Stimulated activated CD4-positive, alpha-beta T cell treated with anti-CD3 and anti-CD28 coated beads, Interleukin-2, amount 100 ng/mL, for 24 hours (primary cell): ENCODE measurements around the gene CLSTN2.

Experiments used
- DNase-seq, 2 donors: peaks; one replicate each; pipeline ENCODE4 v3.0.0-alpha.2; 2020

The CLSTN2 gene

GRCh38 chr3:140529096-140529495 is 594.1 kb downstream of the CLSTN2 start:
- no peak for DNase-seq

DNA sequence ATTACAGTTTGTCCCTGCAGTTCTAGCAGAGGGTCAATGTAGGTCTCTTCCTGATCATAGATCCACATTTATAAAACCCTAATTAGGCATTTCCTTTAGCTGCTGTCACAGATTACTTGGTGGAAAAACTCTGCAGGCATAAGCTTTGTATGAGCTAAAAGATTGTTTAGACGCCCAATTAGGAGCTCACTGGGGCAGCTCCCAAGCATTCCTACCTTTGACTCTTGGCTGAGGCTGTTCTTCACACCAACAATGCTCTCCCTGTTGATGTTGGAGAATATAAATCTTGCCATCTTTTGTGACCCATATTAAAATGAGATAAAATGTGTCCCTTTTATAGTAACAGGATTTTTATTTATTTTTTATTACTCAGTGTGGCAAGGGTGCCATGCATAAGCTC is 594.6 kb downstream of the CLSTN2 start:
- DNase-seq = no peak

- DNase-seq = no peak
Observed at GRCh38 chr3:140530131-140530530, 595.1 kb downstream of the CLSTN2 start.

- DNase-seq = no peak
Observed at GRCh38 chr3:140530603-140531002, 595.6 kb downstream of the CLSTN2 start.

GRCh38 chr3:140532793-140533330 is 597.9 kb downstream of the CLSTN2 start:
- no peak for DNase-seq

- DNase-seq = no peak
Observed at GRCh38 chr3:140536926-140537726, 602.1 kb downstream of the CLSTN2 start.

GRCh38 chr3:140537727-140538082 is 602.7 kb downstream of the CLSTN2 start:
- DNase-seq = no peak

GRCh38 chr3:140540262-140540661 is 605.3 kb downstream of the CLSTN2 start:
- no peak for DNase-seq

DNA sequence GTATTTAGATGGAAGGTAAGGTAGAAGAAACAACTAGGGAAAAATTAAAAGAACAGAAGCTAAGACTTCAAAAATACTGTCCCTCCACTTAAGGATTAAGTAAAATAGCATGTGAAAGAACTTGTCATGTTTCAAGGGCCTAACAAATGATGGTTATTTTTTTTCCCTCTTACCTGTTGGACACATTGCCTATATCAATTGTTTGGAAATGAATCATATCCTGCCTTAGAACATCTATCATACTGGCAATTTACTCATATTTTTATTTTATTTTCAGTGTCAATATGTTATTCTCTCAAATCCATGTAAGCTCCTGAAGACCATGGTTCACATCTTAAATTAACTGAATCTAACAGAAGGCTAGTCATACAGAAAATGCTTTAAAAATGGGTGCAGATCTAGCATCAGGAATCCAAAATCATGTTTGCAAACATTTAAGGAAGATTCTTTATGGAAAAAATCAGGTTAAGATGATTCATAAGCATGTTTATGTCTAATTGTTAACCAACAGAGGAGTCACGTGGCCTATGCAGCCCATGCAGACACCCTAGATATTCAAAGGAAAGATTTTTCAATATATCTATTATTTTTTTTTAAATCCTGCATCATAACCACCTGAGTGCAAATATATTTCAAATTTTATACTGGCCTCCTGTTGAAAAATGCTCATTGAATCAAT is 607.1 kb downstream of the CLSTN2 start:
- no peak for DNase-seq

GRCh38 chr3:140545197-140545596 is 610.2 kb downstream of the CLSTN2 start:
- no peak for DNase-seq

- no peak for DNase-seq
Observed at GRCh38 chr3:140545756-140546155, 610.8 kb downstream of the CLSTN2 start.

DNA sequence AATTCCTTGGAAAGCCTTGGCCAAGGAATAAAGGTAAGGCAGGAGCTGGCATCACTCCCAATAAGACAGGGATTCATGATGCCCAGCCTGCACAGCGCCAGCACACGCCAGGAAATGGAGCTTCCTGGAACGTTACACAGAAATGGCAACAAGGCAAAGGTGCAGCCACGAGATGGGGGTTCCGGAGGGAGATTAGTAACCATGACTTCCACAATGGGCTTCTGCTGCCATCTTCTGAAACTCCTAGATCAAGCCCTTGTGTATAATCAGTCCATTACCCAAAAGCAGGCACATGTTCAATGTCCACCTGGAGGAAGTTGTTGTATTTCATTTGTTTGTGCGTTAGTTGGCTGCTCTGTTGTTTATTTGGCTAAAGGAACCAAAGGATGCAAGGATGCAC is 611.7 kb downstream of the CLSTN2 start:
- DNase-seq = no peak

DNA sequence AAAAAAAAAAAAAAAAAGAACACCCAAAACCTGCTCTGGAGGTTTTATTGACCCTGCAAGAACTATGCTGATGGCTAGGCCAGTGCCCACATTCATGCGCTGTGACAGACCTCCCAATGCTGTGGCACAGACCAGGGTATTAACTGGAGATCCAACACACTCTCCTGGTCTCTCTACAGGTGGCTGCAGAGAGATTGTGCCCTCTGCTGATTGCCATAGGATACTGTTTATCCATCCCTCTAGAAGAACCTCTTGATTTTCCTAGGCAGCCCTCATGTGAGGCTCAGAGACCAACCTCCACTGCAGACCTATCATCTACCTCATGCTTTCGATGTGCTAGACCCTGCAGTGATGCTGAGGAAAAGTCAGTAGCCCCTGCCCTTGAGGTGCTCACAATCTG is 617.4 kb downstream of the CLSTN2 start:
- DNase-seq = no peak

DNA sequence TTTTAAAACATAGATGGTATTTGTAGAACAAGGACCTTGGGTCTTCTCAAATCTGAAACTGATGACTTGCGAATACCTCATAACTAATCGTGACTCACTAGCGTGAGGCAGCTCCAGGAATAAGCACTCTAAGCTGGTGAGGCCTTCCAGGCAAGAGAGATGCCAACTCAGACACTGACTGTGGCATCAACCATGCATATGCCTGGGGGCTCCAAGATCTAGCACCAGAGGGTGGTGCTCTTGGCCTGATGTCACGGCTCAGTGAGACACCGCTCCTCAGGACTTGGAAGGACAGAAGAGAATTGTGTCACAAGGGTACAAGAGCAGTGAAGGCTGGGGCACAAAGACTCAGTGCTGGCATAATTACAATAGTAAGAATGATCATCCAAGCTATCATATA is 617.9 kb downstream of the CLSTN2 start:
- DNase-seq = no peak

DNA sequence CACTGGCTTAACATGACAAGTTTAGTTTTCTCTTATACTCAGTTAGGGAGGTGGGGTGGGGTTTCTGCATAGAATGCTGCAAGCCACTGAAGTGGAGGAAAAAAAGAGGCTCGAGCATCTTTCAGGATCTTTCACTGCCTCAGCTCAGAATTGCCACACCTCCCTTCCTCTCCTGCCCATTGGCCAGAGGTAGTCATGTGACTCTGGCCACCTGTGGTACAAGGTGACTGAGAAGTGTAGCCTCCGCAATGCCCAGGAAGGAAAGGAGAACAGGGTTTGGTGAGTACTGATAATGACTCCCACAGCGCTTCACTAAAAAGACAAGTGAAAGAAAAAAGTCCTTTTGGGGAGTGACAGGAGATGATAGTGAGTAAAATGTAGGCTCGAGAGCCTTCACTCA is 618.6 kb downstream of the CLSTN2 start:
- DNase-seq = no peak

DNA sequence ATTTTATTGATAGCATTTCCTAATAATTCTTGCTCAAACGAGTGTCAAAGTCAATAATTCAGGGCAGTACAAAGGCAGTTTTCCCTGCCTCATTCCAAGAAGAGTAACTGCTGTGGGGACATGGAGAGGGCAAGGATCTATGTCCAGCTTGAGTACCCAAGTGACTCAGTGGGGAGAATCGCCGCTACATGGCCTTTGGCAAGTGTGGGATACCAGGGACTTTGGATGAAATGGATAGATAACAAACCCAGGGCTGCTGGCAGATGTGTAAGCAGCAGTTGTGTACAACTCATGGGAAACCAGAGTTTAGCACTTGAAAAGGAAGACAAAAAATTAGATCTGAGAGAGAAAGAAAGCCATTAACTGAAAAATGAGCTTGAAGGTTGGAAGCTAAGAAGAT is 620.7 kb downstream of the CLSTN2 start:
- DNase-seq = no peak

GRCh38 chr3:140557476-140557875 is 622.5 kb downstream of the CLSTN2 start:
- no peak for DNase-seq

GRCh38 chr3:140559546-140559945 is 624.6 kb downstream of the CLSTN2 start:
- DNase-seq = no peak

DNA sequence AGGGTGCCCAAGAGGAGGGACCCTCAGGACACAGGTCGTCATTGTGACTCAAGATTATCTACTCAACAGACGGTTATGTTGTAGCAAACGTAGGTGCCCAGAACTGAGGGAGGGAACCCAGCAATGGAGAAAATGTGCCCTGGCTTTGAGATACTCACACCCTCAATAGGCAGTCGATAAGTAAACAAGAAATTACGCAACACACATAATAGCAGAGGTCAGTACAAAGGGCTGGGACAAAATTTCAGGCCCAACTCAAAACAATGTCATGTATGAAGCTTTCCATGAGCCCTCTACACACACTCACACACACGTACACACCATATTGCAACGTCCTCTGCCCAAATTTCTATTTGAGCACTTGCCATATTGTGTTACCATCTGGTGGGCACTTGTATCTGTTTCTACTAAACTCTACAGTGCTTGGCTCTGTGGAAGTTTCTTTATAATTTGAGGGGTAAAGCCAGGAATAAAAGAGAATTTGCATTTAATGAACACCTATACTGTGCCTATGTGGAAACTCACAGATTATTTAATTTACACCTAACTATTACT is 628.3 kb downstream of the CLSTN2 start:
- no peak for DNase-seq

DNA sequence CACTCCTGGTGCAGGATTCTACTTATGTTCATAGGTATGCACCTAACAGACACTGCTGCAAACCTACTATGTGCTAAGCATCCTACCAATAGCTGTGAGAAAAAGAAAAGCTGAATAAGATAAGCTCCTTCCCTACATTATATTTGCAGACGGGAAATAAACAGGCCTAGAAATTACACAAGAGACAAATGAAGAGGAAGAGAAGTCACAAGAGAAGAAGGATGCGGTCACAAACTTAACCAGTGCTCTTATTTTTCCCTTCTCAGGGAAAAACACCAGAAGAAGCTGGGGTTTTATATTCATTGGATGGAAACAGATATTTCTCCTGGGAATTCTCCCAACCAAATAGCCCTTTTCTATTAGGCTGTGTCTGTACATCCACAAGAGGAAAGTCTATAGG is 633.1 kb downstream of the CLSTN2 start:
- no peak for DNase-seq

DNA sequence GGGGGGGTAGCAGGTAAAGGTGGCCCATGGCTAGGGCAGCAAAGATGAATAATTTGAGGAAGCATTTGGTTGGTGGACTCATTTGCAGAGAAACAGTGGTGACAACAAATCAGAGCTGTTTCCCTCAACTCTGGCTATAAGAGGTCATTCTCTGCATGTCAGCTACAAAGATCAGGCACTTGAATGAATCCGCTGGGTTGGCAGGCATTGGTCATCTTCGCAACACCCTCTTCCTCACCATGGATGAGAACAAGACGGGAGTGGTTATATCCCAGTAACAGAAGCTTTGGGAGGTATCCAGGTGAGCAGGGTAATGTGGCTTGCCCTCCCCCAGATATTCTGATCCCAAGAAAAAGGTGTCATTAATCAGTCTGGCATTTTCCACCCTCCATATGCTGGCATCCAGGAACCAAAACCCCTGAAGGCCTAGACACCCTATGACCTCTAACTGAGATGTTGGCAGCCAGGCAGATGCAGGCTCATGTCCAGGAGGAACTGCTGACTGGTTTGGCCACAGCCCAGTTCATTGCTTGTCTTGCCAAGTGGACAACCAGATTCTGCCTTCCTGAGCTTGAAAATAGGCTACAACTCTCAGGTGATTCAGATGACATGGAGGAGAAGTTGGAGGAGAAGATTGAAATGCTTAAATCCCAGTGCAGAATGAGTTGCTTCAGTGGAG is 634.0 kb downstream of the CLSTN2 start:
- DNase-seq = no peak

DNA sequence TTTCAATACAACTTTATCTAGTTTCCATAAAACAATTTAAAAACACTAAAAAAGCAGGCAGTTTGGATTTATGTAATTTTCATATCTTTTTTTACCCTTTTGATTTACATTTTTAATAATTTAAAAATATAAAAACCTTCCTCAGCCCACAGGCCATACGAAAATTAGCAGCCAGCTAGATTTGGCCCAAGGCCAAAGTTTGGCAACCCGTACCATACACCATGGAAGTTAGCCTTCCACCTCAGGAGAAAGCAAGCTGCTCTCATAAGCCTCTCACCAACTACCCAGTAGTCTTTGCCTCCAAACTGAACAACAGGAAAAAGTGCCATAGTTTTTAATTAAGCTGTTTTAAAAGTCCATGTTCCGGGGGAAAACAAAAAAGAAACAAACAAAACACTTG is 635.6 kb downstream of the CLSTN2 start:
- DNase-seq = no peak

DNA sequence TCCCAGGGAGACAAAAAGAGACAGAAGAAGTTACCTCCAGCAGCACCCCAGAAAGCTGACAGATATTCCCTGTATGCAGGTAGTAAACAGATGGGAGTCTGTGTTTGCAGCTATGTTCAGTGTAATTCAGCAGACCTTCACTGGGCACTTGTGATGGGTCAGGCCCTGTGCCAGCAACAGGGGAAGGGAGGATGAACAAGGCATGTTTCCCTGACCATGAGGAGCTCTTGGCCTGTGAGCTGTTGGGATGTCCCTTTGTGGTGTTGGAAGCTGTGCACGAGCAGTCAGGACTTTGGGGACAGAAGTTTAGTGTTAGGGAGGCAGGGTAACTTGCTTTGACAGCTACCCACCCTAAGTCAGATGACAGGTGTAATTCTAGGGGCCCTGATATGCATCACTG is 636.9 kb downstream of the CLSTN2 start:
- no peak for DNase-seq

DNA sequence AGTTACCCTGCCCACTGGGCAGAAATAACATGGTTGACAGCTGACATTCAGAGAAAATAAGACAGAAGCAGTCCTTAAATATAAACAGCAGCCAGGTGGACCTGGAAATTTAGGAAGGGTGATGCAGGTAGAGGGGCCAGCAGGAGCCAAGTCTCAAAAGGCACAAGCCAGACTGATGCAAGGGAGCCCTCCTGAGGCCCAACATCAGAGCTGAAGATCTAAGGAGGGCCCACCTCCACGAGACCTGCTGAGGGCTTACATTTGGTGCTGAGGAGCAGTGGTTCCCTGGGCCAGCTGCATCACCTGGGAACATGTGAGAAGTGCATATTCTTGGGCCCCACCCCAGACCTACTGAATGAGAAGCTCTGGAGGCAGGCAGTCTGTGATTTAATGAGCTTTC is 637.3 kb downstream of the CLSTN2 start:
- no peak for DNase-seq
